D721Med (cell line): ENCODE data around the gene SLC25A43.
A peak's percentile ranks its signal among the peaks of the same experiment; 100 is the strongest.

ENCODE experiments used
- DNase-seq: peaks from one replicate; pipeline ENCODE4 v3.0.0; 2011; ENCODE audit warnings: low spot score; ENCODE audit not compliant: insufficient read length
- FAIRE-seq: peaks from 2 replicates; lab custom pipeline; 2011; peaks lifted over from hg19 to GRCh38; lab: Jason Lieb, UNC
- TF ChIP-seq, protein P1 (sequence below): IDR thresholded peaks from 2 replicates; pipeline ENCODE4 v1.5.1; 2012; ENCODE audit warnings: mild to moderate bottlenecking, control low read depth; ENCODE audit not compliant: insufficient read depth; ENCODE audit errors: missing control alignments

Gene SLC25A43

DNA sequence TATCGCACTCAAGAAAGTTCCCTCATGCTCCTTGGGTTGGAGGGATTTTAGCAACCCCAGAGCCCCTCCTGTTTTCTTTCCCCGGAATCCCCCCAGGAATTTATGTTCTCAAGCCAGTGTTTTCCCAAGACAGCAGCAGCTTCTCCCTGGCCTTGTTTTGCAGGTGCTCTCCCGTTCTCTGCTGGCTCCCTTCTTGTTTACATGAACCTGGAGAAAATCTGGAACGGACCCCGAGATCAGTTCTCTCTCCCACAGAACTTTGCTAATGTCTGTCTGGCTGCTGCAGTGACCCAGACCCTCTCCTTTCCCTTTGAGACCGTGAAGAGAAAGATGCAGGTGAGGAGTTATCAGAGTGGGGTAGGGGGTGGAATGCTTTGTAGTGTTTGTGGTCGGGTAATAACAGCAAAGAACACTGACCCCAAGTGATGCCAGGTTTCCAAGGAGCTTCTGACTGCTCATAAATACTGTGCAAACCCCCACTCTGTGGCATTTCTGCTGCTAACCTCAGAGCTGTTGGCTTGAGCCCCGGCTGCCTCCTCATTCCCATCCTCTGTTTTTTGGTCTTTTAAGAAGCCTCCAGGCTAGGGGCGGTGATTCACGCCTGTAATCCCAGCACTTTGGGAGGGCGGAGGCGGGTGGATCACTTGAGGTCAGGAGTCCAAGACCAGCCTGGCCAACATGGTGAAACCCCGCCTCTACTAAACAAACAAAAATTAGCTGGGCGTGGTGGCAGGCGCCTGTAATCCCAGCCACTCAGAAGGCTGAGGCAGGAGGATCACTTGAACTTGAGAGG lies 11.1 kb downstream of the SLC25A43 start:
- FAIRE-seq (no peak), DNase-seq (no peak)
- TF ChIP-seq, protein P1, sequence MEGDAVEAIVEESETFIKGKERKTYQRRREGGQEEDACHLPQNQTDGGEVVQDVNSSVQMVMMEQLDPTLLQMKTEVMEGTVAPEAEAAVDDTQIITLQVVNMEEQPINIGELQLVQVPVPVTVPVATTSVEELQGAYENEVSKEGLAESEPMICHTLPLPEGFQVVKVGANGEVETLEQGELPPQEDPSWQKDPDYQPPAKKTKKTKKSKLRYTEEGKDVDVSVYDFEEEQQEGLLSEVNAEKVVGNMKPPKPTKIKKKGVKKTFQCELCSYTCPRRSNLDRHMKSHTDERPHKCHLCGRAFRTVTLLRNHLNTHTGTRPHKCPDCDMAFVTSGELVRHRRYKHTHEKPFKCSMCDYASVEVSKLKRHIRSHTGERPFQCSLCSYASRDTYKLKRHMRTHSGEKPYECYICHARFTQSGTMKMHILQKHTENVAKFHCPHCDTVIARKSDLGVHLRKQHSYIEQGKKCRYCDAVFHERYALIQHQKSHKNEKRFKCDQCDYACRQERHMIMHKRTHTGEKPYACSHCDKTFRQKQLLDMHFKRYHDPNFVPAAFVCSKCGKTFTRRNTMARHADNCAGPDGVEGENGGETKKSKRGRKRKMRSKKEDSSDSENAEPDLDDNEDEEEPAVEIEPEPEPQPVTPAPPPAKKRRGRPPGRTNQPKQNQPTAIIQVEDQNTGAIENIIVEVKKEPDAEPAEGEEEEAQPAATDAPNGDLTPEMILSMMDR: no peak

DNA sequence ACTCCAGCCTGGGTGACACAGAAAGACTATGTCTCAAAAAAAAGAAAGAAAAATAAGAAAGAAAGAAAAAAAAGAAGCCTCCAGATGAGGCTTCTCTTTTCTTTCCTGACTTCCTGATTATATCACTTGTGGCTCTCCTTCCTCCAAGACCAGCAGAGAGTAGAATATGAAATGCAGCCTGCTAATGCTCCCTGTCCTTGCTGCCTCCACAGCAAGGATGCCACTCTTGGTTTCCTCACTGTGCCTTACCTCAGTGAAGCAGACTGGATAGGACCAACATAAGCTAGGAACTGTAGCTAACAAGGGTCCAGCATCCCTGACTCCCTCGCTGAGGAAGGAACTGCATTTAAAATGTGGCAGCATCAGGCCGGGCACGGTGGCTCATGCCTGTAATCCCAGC lies 11.7 kb downstream of the SLC25A43 start:
- no peak for DNase-seq
- TF ChIP-seq, protein P1: no peak
- FAIRE-seq: no peak

DNA sequence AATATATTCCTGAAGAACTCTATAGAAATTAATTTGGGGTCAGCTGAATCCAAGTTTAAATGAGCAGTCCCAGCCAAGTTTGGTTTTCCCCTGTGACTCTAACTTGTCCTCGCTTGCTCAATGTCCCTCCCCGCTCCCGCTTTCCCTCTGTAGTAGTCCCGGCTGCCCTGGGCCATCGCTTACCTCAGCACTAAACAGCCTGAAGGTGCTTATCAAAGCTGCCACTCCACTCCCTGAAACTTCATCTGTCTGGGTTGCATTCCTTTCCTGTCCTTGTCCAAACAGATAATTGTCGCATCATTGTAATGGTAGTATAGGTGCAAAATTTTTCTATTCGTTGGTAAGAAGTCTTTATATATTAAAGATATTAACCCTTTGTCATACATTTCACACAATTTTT lies 12.8 kb downstream of the SLC25A43 start:
- DNase-seq: no peak
- TF ChIP-seq, protein P1: no peak
- FAIRE-seq: no peak

DNA sequence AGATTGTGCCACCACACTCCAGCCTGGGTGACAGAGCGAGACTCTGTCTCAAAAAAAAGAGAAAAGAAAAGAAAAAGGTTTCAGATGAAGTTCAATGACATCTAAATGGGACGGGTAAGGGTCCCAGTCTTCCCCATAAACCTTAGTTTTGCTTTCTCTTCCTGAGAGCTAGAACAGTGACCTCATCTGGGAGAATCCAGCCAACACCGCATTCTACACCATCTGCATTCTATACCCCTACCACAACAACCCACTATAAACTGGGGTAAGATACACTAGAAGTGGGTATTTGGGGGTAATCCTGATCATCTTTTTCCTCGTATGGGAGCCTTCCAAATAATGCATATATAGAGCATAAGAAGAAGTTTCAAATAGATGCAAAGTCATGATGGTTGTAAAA lies 18.2 kb downstream of the SLC25A43 start:
- FAIRE-seq (no peak), DNase-seq (no peak)
- TF ChIP-seq, protein P1: no peak

DNA sequence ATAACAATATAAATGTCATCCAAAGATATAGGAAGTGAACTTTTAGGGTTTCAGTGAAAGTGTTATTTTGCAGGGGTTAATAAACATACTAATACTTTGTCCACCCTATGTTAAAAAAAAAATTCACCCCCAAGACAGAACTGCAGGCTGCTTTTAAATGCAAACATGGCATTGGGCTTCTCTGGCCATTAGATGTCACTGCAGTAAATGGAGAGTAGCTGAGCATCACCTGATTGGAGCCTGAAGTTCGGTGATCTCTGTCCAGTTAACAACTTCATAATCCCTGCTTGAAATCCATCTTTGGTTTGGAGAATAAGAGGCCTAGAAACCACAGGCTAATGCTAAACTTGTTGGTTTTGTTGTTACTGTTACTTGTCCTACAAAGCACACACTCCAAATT lies 18.7 kb downstream of the SLC25A43 start:
- FAIRE-seq (no peak), DNase-seq (no peak)
- TF ChIP-seq, protein P1: peak; percentile 24

DNA sequence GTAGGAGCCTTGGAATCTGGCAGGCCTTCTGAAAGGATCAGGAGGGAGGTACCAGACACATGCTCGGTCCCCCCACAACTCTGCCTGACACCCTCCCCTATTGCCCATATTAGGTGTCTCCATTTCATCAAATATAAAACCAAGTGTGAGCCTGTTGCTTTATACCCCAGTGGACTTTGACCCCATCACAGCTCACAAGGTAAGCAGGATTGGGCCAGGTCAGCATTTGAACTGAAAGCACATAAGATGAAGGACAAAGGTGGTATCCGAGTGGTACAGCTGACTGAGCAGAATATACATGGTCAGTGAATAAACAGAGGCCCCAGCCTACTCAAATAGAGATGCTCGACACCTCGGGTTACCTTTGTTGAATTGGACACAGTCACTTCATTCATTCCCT lies 20.0 kb downstream of the SLC25A43 start:
- DNase-seq (no peak), FAIRE-seq (no peak)
- TF ChIP-seq, protein P1: no peak

DNA sequence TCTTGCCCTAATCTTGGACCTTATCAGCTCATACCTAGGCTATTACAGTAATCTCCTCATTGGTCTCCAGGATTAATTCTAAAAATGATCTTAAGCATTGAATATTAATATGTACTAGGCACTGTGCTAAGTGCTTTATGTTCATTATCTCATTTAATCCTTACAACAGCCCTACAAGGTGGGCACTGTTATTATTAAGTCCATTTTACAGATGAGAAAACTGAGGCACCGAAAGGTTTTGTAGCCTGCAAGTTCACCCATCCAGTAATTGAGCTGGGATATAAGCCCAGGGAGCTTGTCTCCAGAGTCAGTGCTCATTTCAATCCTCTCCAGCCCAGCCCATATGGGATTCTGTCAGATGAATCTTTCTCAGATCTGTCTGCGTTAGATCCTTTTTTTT lies 20.8 kb downstream of the SLC25A43 start:
- FAIRE-seq (no peak), DNase-seq (no peak)
- TF ChIP-seq, protein P1: no peak
